SK-N-SH treated with all-trans-retinoic acid at 6 μM for 48 hours (cell line): ENCODE data around the gene PTGER3.
"Not testable (repeated sequence)": the region's sequence is repeated elsewhere in the genome, so short reads cannot be mapped to it uniquely, and the experiment has no call there.

ENCODE experiments used
- ATAC-seq: fragments of 200-7000 bp; cut with Tn5 transposase; 3 replicates; pipeline ENCODE4 v1.9.1; 2020; ENCODE audit warnings: mild to moderate bottlenecking, moderate library complexity
- ARNTL ChIP-seq: fragments of 450-650 bp; formaldehyde crosslinking; IDR thresholded peaks from 2 replicates; pipeline ENCODE4 v1.5.0; 2020; ENCODE audit warnings: low read depth, mild to moderate bottlenecking, moderate library complexity, borderline replicate concordance
- BACH2 ChIP-seq: fragments of 250-450 bp; sonication (Bioruptor Pico); IDR thresholded peaks from 2 replicates; pipeline ENCODE4 v1.9.0; 2021; ENCODE audit warnings: mild to moderate bottlenecking, borderline replicate concordance
- CREB5 ChIP-seq: fragments of 250-450 bp; sonication (Bioruptor Pico); IDR thresholded peaks from 2 replicates; pipeline ENCODE4 v1.5.1; 2020; ENCODE audit warnings: low read depth, mild to moderate bottlenecking, moderate library complexity
- CSDC2 ChIP-seq: fragments of 250-450 bp; sonication (Bioruptor Pico); IDR thresholded peaks from 2 replicates; pipeline ENCODE4 v1.5.0; 2020; ENCODE audit warnings: mild to moderate bottlenecking, moderate library complexity
- CSRNP3 ChIP-seq: fragments of 250-450 bp; sonication (Bioruptor Pico); IDR thresholded peaks from 2 replicates; pipeline ENCODE4 v1.5.1; 2021; ENCODE audit warnings: mild to moderate bottlenecking, moderate library complexity
- ESRRG ChIP-seq: fragments of 250-450 bp; sonication (Bioruptor Pico); IDR thresholded peaks from 2 replicates; pipeline ENCODE4 v1.6.1; 2021; ENCODE audit warnings: mild to moderate bottlenecking
- GLIS3 ChIP-seq: fragments of 250-450 bp; sonication (Bioruptor Pico); IDR thresholded peaks from 2 replicates; pipeline ENCODE4 v1.5.0; 2020; ENCODE audit warnings: mild to moderate bottlenecking, moderate library complexity
- ISL1 ChIP-seq: fragments of 250-450 bp; sonication (Bioruptor Pico); IDR thresholded peaks from 2 replicates; pipeline ENCODE4 v2.1.2; 2022; ENCODE audit warnings: mild to moderate bottlenecking, moderate library complexity
- OSR1 ChIP-seq: fragments of 250-450 bp; sonication (Bioruptor Pico); IDR thresholded peaks from 2 replicates; pipeline ENCODE4 v1.8.0; 2022; ENCODE audit warnings: moderate library complexity, mild to moderate bottlenecking, inconsistent platforms
- PPARA ChIP-seq: fragments of 250-450 bp; sonication (Bioruptor Pico); IDR thresholded peaks from 2 replicates; pipeline ENCODE4 v1.5.0; 2020; ENCODE audit warnings: mild to moderate bottlenecking, borderline replicate concordance
- RARB ChIP-seq: fragments of 250-450 bp; sonication (Bioruptor Pico); IDR thresholded peaks from 2 replicates; pipeline ENCODE4 v1.8.0; 2021; ENCODE audit warnings: mild to moderate bottlenecking, moderate library complexity
- SNAI2 ChIP-seq: fragments of 250-450 bp; sonication (Bioruptor Pico); IDR thresholded peaks from 2 replicates; pipeline ENCODE4 v1.5.0; 2020; ENCODE audit warnings: mild to moderate bottlenecking, moderate library complexity
- TCF4 ChIP-seq: fragments of 250-450 bp; sonication (Bioruptor Pico); IDR thresholded peaks from 2 replicates; pipeline ENCODE4 v1.8.0; 2021; ENCODE audit warnings: mild to moderate bottlenecking, moderate library complexity, borderline replicate concordance
- TOX ChIP-seq: fragments of 250-450 bp; sonication (Bioruptor Pico); IDR thresholded peaks from 2 replicates; pipeline ENCODE4 v1.8.0; 2021; ENCODE audit warnings: mild to moderate bottlenecking, moderate library complexity, borderline replicate concordance
- ZC3H10 ChIP-seq: fragments of 250-450 bp; sonication (Bioruptor Pico); IDR thresholded peaks from 2 replicates; pipeline ENCODE4 v1.5.1; 2021; ENCODE audit warnings: mild to moderate bottlenecking, moderate library complexity
- ZFP3 ChIP-seq: fragments of 250-450 bp; sonication (Bioruptor Pico); IDR thresholded peaks from 2 replicates; pipeline ENCODE4 v1.5.0; 2020; ENCODE audit warnings: mild to moderate bottlenecking, moderate library complexity
- ZFP30 ChIP-seq: fragments of 450-650 bp; formaldehyde crosslinking; IDR thresholded peaks from 2 replicates; pipeline ENCODE4 v1.5.0; 2022; ENCODE audit warnings: mild to moderate bottlenecking, moderate library complexity
- ZNF565 ChIP-seq: fragments of 450-650 bp; formaldehyde crosslinking; conservative IDR thresholded peaks from 2 replicates; pipeline ENCODE4 v1.5.0; 2020; ENCODE audit warnings: low read depth, mild to moderate bottlenecking, moderate library complexity
- ZNF70 ChIP-seq: fragments of 450-650 bp; formaldehyde crosslinking; IDR thresholded peaks from 2 replicates; pipeline ENCODE4 v1.5.0; 2020; ENCODE audit warnings: mild to moderate bottlenecking, moderate library complexity
- ZNF8 ChIP-seq: fragments of 450-650 bp; formaldehyde crosslinking; IDR thresholded peaks from 2 replicates; pipeline ENCODE4 v1.5.0; 2020; ENCODE audit warnings: mild to moderate bottlenecking, moderate library complexity

Gene PTGER3

GRCh38 chr1:70941563-70941962 lies 106.1 kb downstream of the PTGER3 start:
- no peak for ATAC-seq
- TF ChIP-seq ISL1 (CRISPR knock-in tag), result 0 out of 2 replicates have a peak, but pooled peaks have one; percentile 7
- no peak for TF ChIP-seq CSDC2 (CRISPR knock-in tag)
- TF ChIP-seq, all 23 proteins: peak for 1

- not testable (repeated sequence) for ATAC-seq
Observed at GRCh38 chr1:70940398-70940797, 107.2 kb downstream of the PTGER3 start.

GRCh38 chr1:70934194-70934961 lies 113.2 kb downstream of the PTGER3 start:
- TF ChIP-seq ZFP30 (CRISPR knock-in tag), result no peak
- peak; percentile 92 for TF ChIP-seq ISL1 (CRISPR knock-in tag)
- TF ChIP-seq ZC3H10 (CRISPR knock-in tag), result no peak
- TF ChIP-seq TOX (CRISPR knock-in tag), result peak; percentile 36; the same call in 1 of the 2 replicates
- peak; percentile 69; the same call in 1 of the 2 replicates for TF ChIP-seq CSRNP3 (CRISPR knock-in tag)
- TF ChIP-seq RARB (CRISPR knock-in tag), result no peak
- TF ChIP-seq TCF4 (CRISPR knock-in tag), result peak; percentile 43; the same call in 1 of the 2 replicates
- peak; percentile 56; the same call in 1 of the 2 replicates for TF ChIP-seq CREB5 (CRISPR knock-in tag)
- ATAC-seq, result peak; percentile 70

GRCh38 chr1:70930062-70930461 lies 117.6 kb downstream of the PTGER3 start:
- no peak for TF ChIP-seq ARNTL
- TF ChIP-seq ISL1 (CRISPR knock-in tag), result no peak
- TF ChIP-seq RARB (CRISPR knock-in tag), result no peak
- no peak for TF ChIP-seq ZNF70 (CRISPR knock-in tag)
- TF ChIP-seq GLIS3 (CRISPR knock-in tag), result no peak
- TF ChIP-seq ZNF8 (CRISPR knock-in tag), result no peak
- no peak for TF ChIP-seq TCF4 (CRISPR knock-in tag)
- no peak for TF ChIP-seq ZFP30 (CRISPR knock-in tag)
- no peak for TF ChIP-seq CSRNP3 (CRISPR knock-in tag)
- no peak for TF ChIP-seq OSR1 (CRISPR knock-in tag)
- TF ChIP-seq ZFP3 (CRISPR knock-in tag), result no peak
- no peak for TF ChIP-seq ESRRG (CRISPR knock-in tag)
- no peak for TF ChIP-seq PPARA
- no peak for ATAC-seq

GRCh38 chr1:70922196-70922595 lies 125.4 kb downstream of the PTGER3 start:
- no peak for ATAC-seq
- TF ChIP-seq ZC3H10 (CRISPR knock-in tag), result no peak
- TF ChIP-seq RARB (CRISPR knock-in tag), result no peak
- no peak for TF ChIP-seq ZNF70 (CRISPR knock-in tag)
- TF ChIP-seq CSDC2 (CRISPR knock-in tag), result no peak
- TF ChIP-seq SNAI2 (CRISPR knock-in tag), result no peak
- TF ChIP-seq ZNF565 (CRISPR knock-in tag), result no peak
- no peak for TF ChIP-seq CSRNP3 (CRISPR knock-in tag)
- no peak for TF ChIP-seq BACH2 (CRISPR knock-in tag)
- no peak for TF ChIP-seq TOX (CRISPR knock-in tag)
- no peak for TF ChIP-seq ZNF8 (CRISPR knock-in tag)
- no peak for TF ChIP-seq PPARA
- no peak for TF ChIP-seq ZFP3 (CRISPR knock-in tag)
- TF ChIP-seq ARNTL, result no peak
